ENCODE data around the gene MAMDC2. TPM values are rescaled to one million over a fixed set of nuclear protein-coding genes. Genes with fewer than 3 reads are reported as not detected.

MAMDC2 gene
- total RNA-seq, 1 experiment from 2014 or later = 4.6 TPM

- no peaks in the 10 kb centered on the region for H3K9me3 ChIP-seq (ENCODE audit: control insufficient read depth, low read depth, low read length)
- H3K4ac ChIP-seq (ENCODE audit: low read depth, low read length) = no peak overlapping the region
- no peak overlapping the region for H3K14ac ChIP-seq (ENCODE audit: insufficient read depth, low read length)
- Mint-ChIP-seq H3K27me3 (ENCODE audit: low read depth) (peaks cover 4% of the 10 kb centered on the region), H3K4me1 (no peaks in the 10 kb centered on the region; a peak in 1 of 4 replicates), H3K36me3 (ENCODE audit: insufficient read depth in 1 of 3, low read depth in 3 of 3) (peaks cover 3 to 19% (median 8%) of the 10 kb centered on the region in 3 experiments; a peak in 5 of 7 replicates), H3K27ac (no peak overlapping the region), H3K4me3 (no peak overlapping the region), H3K9me3 (peaks cover 20% of the 10 kb centered on the region in 2 experiments)
- no peaks in the 10 kb centered on the region for H4K20me1 ChIP-seq (ENCODE audit: control insufficient read depth, insufficient read depth, insufficient read length)
- WGBS (ENCODE audit: extremely low coverage, insufficient read length, low lambda C conversion rate) = no CpG with 5 or more reads among the region's 5 CpGs
- no peaks in the 10 kb centered on the region for H3K4me1 ChIP-seq (ENCODE audit: insufficient read depth, low read length)
- no peak overlapping the region for H2BK120ac ChIP-seq (ENCODE audit: low read depth, low read length, poor library complexity, severe bottlenecking)
- no peak overlapping the region for H2BK20ac ChIP-seq (ENCODE audit: low read depth, low read length, poor library complexity, severe bottlenecking)
- no peak for DNase-seq
- no peak overlapping the region for H2AK5ac ChIP-seq (ENCODE audit: insufficient read length, low read length)
- H4K91ac ChIP-seq (ENCODE audit: insufficient read length, low read depth, low read length) = no peak overlapping the region
- no peak overlapping the region for H3K4me2 ChIP-seq (ENCODE audit: insufficient read depth, insufficient read length, low read length)
- H2BK15ac ChIP-seq (ENCODE audit: low read depth, low read length) = no peak overlapping the region
- H3K23me2 ChIP-seq (ENCODE audit: insufficient read length, low read depth, low read length, poor library complexity, severe bottlenecking) = no peaks in the 10 kb centered on the region
- H2BK12ac ChIP-seq (ENCODE audit: insufficient read length, low read depth, low read length) = no peak overlapping the region
- no peak overlapping the region for H3K9ac ChIP-seq (ENCODE audit: extremely low read depth, insufficient read length, low read length)
- no peaks in the 10 kb centered on the region for H3K79me2 ChIP-seq (ENCODE audit: insufficient read depth, low read length)
- no peak overlapping the region for H2AFZ ChIP-seq (ENCODE audit: low read length)
- no peaks in the 10 kb centered on the region for H3K27me3 ChIP-seq (ENCODE audit: insufficient read depth, low read length)
- H3K56ac ChIP-seq (ENCODE audit: insufficient read length, low read depth, low read length) = no peak overlapping the region
- no peak overlapping the region for H4K5ac ChIP-seq (ENCODE audit: insufficient read length, low read depth, low read length)
- no peak overlapping the region for H3K27ac ChIP-seq (ENCODE audit: insufficient read length, low read depth, low read length)
- H3K18ac ChIP-seq (ENCODE audit: insufficient read length, low read depth, low read length) = no peak overlapping the region
- H3K79me1 ChIP-seq (ENCODE audit: insufficient read depth, low read depth, low read length, poor library complexity, severe bottlenecking) = no peaks in the 10 kb centered on the region
- H2BK5ac ChIP-seq (ENCODE audit: insufficient read length, low read length) = no peak overlapping the region
- TF ChIP-seq CTCF (conservative IDR thresholded peaks at IDR 0.05) = no peak
- H4K8ac ChIP-seq (replicated peaks; ENCODE audit: insufficient read length, low read depth, low read length) = no peak overlapping the region
- no peak overlapping the region for H3T11ph ChIP-seq (ENCODE audit: low read length)
- no peak overlapping the region for H3K23ac ChIP-seq (ENCODE audit: insufficient read length, low read depth, low read length)
Measured at GRCh38 chr9:70028287-70028686, 15.4 kb upstream of the MAMDC2 start.
